GM04504 (cell line): ENCODE data around the gene BCL11B.
"Not testable (repeated sequence)": the region's sequence is repeated elsewhere in the genome, so short reads cannot be mapped to it uniquely, and the experiment has no call there.

ENCODE experiments used
- DNase-seq: peaks from one replicate; pipeline ENCODE4 v3.0.0-alpha.2; 2012; ENCODE audit warnings: low read depth

The BCL11B gene

DNA sequence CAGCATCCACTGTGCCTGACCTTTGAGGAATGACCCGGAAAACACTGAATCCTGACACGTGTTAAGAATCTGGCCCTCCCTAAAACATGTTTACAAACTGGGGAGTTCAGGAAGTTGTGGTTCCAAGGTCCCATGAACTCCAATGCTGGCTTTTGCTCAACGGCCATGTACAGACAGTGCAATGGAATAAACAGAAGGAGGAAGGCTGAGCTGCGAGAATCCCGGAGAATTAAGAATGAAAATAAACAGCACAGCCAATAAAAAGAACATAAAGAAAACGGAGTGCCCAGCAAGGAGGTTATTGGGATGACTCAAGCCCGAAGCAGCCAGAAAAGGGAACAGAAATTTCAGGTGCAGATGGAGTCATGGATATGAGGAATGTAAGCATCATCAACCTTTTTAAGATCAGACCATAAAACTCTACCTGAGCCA lies 32.3 kb downstream of the BCL11B start:
- no peak for DNase-seq

DNA sequence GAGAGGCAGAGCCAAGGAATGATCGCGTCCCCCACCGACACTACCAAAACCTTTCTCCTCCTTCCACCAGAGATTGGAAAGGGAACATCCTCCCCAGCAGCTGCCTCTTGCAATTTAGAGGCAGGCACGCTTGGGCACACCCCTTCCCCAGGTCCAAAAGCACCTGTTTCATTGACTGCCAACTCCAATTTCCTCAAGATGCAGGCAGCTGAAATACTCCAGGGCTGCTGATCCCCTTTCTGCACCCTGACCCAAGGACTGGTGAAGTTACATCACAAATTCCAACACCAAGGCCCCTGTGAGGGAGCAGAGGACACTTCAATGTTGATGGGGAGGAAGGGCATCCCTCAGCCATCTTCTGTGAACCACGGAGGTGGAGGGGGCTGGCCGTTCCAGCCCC lies 33.8 kb downstream of the BCL11B start:
- no peak for DNase-seq

DNA sequence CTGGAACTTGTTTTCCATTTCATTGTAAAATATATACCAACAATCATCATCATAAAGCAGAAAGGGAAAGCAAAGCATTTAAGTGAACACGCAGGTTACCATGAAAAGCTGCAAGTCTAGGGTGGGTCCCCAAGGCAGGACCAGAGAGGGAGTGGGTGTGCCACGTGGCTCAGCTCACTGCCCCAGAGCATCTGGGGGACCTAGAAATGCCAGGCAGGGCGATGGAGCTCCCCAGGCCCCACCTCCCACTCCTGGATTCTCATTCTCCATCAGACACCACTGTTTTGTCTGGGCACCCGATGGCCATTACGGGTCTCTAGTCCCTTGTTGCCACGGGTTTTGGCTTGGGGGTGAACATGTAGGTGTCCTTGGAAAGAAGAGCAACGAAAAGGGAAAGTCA lies 34.7 kb downstream of the BCL11B start:
- no peak for DNase-seq

DNA sequence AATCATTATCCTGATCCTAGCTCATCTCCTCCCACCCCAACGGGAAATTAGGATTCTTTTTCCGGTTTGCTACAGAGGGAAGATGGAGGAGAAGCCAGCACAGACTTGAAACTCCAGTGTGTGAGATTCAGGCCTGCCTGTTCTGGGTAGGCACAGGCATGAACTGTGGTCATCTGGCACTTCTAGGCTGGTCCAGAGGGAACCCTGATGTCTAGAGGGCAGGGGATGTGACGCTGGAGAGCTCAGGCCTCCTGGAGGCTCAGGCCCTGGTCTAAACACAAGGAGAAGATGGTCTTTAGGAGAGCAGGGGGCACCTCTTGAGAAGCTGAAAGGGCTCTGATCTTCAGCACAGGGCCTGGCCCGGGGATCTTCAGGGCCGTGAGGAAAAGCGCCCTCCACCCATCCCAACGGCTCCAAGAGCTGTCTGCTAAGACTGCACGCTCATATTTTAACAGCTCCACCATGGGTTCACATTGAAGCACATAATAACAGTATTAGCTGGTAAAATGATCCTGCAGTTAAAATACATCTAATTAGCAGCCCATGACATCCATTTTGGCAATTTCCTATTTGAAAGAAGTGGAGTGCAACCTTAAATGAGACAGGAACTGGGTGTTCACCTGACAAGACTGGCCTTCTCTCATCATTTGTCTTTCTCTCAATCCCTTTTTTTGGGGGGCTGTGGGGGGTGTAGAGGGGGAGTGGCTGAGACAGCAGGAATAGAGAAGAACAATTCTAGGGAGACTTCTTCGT lies 35.4 kb downstream of the BCL11B start:
- DNase-seq = no peak

- DNase-seq = no peak
Observed at GRCh38 chr14:99235582-99236320, 36.2 kb downstream of the BCL11B start.

GRCh38 chr14:99234961-99235571 lies 36.9 kb downstream of the BCL11B start:
- DNase-seq = no peak

GRCh38 chr14:99234355-99234754 lies 37.6 kb downstream of the BCL11B start:
- DNase-seq = no peak

DNA sequence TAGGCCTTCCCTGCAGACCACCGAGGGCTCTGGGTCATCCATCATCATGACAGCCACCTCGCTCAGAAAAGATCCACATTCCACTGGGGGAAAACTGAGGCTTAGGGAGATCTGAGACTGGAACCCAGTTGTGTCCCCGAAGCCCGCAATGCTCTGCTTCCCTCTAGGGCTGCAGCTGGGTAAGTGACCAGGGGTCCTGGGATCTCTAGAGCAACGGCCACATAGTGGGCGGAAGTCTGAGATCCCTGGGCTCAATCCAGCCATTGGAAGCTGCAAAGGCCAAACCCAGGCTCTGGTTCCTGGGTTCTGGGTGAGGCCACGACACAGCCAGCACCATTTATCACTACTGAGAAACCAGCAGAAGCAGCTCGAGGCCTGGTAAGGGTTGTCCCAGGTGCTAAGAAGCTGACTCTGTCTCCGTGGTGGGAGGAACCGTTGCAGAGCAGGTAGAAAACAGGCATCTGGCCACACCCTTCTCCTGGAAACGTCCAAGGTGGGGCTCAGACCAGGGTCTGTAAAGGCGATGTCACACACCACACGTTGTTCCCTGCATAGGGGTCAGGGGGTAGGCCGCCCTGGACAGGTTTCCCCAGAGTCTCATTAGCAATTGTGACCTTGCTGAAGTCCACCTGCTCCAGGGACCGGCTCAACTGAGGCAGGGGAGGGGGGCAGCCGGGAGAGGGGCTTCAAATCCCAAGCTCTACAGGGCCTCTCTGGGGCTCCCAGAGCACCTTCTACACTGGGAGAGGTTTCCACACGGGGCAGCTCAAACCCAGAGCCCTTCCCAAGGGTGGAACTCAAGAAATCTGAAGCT lies 38.6 kb downstream of the BCL11B start:
- no peak for DNase-seq

DNA sequence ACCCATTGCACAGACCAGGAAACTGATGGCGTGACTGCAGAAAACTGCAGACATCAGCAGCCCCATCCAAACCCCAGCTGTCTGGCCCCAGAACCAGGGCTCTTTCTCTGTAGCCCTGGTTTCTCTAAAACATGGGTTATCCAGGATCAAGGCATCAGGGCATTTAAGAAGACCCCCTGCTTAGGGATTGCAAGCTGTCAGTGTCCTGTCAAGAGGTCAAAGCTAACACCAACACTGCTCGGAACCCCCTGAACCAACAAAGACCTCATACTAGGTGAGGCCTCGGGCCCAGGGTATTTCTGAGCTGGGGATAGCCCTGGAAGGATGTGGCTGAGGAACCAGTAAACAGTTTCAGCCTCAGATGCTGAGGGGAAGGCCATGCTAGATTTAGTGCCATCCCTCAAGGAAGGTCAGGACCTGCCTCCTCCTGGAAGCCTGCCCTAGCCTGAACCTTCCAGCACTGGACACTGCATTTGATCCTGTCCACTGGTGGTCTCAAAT lies 39.2 kb downstream of the BCL11B start:
- DNase-seq = no peak

DNA sequence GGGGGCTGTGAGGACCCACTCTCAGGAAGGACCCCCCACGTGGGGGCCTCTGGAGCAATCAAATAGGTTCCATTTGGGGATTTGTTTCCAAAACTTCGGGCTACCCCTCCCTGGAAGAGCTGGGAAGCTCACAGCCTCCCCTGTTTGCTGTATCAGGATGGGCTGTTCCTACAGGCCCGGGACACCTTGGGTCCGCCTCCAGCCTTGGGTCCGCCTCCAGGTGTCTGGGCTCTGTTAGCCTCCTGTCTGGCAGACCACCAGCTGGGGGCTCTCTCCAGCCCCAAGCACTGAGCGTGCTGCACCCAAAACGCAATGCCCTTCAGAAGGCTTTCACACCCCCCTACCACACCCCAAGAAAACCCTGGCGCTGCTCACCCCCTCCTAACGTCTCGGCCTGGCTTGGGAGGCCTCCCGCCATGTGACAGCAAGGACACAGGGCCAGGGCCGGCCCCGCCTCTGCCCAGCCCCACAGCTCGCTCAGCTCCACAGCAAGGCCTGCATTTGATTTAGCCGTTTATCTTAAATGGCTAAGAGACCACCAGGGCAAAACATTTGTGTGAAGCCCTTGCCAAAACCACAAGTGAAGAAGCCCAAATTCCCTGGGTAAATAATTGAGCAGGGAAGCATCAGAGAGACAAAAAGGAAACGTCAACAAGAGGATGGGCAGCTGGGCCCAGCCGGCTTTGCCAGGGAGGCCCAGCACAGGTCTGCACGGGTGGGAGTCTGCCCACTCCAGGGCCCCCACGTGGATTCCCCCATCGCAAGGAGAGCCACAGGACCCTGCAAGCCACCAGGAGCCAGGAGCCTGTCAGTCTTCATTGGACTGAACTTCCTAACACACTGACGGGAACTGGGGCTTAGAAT lies 39.9 kb downstream of the BCL11B start:
- no peak for DNase-seq

- DNase-seq = no peak
Observed at GRCh38 chr14:99231161-99231849, 40.7 kb downstream of the BCL11B start.

- DNase-seq = no peak
Observed at GRCh38 chr14:99230208-99231151, 41.5 kb downstream of the BCL11B start.

DNA sequence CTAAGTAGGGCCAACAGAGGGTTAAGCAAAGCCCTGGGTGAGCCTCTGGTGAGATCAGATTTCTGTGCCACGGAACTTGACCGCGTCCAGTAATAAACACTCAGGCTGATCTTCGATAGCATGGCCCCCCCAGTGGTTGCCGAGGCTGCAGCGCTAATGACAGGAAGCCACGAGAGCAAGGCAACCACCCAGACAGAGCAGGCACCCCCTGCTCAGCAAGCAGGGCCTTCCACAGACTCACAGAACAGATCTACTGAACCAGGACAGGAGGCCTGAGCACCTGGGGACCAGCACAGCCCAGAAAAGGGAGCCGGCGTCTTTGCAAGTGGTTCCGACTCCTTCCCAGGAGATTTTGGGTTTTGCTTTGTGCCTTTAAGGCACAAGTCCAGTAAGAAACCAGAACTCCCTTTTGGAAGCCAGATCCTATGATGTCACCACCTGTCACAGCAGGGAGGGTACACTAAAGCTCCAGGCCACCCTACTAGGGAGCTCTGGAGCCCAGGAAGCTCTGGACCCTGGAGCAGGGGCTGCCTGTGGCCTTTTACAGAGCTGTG lies 42.3 kb downstream of the BCL11B start:
- no peak for DNase-seq

- DNase-seq = not testable (repeated sequence)
Observed at GRCh38 chr14:99228760-99229159, 43.2 kb downstream of the BCL11B start.

- DNase-seq = no peak
Observed at GRCh38 chr14:99226687-99227086, 45.3 kb downstream of the BCL11B start.

GRCh38 chr14:99225436-99226203 lies 46.4 kb downstream of the BCL11B start:
- no peak for DNase-seq

GRCh38 chr14:99224948-99225347 lies 47.0 kb downstream of the BCL11B start:
- no peak for DNase-seq
